ENCODE results near the gene FOXP1.

The FOXP1 gene

DNA sequence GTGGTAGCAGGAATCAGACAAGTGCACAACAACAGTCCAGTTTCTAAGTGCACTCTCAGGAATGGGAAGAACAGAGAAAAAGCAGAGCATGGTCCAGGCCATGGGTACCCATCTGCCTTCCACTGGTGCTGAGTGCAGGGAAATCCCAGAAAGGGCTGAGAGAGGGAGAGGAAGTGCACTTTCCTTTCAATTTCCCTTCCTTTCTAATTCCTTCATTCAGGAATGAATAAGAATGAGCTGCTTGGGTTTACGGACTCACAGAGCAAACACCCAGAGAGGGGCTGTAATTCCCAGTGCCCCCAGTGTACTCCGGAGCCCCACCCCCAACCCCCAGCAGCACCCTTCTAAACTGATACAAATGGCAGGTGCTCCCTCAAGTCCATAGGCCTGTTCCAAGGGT is 300.6 kb downstream of the FOXP1 start:
- DNase-seq (ENCODE audit: extremely low read depth in 1 of 2, low read depth in 1 of 2), result no peak

DNA sequence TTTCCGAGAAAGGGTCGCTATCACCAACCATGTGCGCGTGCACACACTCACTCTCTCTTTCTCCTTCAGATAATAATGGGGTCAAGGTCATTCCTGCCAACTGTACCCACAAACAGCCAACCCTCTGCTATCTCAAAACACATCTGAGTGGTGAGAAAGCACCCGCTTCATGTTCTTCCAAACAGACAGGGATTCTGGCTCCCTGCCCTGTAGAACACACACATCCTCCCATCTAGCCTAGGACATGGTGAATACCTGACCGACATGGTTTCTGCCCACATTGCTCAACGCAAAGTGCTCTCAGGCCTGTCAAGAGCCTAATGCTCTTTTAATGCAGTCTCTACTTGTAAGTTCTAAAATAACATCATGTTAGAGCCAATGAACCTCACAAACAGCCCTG is 302.2 kb downstream of the FOXP1 start:
- DNase-seq (ENCODE audit: extremely low read depth in 1 of 2, low read depth in 1 of 2), result no peak

- no peak for DNase-seq (ENCODE audit: extremely low read depth in 1 of 2, low read depth in 1 of 2)
Observed at GRCh38 chr3:71277341-71277740, 306.2 kb downstream of the FOXP1 start.

GRCh38 chr3:71276531-71276930 is 307.0 kb downstream of the FOXP1 start:
- DNase-seq (ENCODE audit: extremely low read depth in 1 of 2, low read depth in 1 of 2), result no peak

- no peak for DNase-seq (ENCODE audit: extremely low read depth in 1 of 2, low read depth in 1 of 2)
Observed at GRCh38 chr3:71273453-71273852, 310.1 kb downstream of the FOXP1 start.

DNA sequence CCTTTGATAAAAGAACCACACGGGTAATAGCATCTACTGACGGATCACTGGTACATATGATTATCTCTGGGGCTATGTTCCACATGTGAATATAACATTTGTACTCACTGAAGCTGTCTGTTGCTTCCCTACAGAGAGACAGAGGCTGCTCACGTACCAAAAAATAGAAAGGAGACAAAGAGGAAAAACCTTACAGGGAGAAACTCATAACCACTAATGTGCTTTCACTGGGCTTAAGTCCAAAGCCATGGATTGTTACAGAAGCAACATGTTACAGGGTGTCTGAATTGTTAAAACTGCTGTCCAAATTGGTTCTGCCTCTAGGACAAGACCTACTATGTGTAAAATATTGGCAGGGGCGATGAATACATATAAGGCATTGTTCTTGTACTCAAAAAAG is 311.9 kb downstream of the FOXP1 start:
- DNase-seq (ENCODE audit: extremely low read depth in 1 of 2, low read depth in 1 of 2), result no peak

- no peak for DNase-seq (ENCODE audit: extremely low read depth in 1 of 2, low read depth in 1 of 2)
Observed at GRCh38 chr3:71269906-71270305, 313.6 kb downstream of the FOXP1 start.

- DNase-seq (ENCODE audit: extremely low read depth in 1 of 2, low read depth in 1 of 2), result no peak
Observed at GRCh38 chr3:71268462-71268999, 315.0 kb downstream of the FOXP1 start.

- no peak for DNase-seq (ENCODE audit: extremely low read depth in 1 of 2, low read depth in 1 of 2)
Observed at GRCh38 chr3:71266875-71267274, 316.7 kb downstream of the FOXP1 start.

- DNase-seq (ENCODE audit: extremely low read depth in 1 of 2, low read depth in 1 of 2), result no peak
Observed at GRCh38 chr3:71265365-71265915, 318.1 kb downstream of the FOXP1 start.

DNA sequence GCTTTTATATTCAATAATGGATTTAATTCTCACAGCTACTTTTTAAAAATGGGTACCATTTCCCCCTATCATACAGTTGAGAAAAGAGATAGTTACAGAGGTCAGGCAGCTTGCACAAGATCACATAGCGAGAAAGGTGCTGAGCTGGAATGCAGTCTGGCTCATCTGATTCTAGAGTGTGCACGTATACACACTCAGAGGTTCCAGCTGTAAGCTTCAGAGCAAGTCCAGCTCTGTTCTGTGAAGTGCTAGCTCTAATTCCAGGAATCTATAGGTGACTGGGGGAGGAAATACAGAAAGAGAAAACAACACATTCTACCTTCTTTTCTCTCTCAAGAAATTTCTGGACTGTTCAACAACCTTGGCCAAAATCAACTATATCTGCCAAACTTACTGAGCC is 318.7 kb downstream of the FOXP1 start:
- DNase-seq (ENCODE audit: extremely low read depth in 1 of 2, low read depth in 1 of 2), result no peak

GRCh38 chr3:71262364-71263265 is 320.9 kb downstream of the FOXP1 start:
- no peak for DNase-seq (ENCODE audit: extremely low read depth in 1 of 2, low read depth in 1 of 2)

DNA sequence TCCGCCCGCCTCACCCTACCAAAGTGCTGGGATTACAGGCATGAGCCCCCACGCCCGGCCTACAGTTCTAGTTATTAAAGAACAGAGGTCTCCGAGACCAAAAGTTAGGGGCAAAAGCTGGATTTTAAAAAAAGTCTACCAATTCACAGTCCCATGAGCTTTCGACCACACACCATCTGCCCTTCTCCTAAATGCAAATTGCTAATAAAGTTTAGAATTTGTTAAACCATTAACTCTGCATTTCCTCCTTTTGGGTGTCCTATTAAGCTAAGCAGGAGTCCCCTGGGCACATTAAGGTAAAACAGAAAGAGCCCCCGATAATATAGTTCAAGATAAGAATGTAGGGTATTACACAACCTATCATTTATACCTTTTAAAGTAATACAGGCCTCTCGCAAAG is 322.7 kb downstream of the FOXP1 start:
- no peak for DNase-seq (ENCODE audit: extremely low read depth in 1 of 2, low read depth in 1 of 2)

- DNase-seq (ENCODE audit: extremely low read depth in 1 of 2, low read depth in 1 of 2), result no peak
Observed at GRCh38 chr3:71258526-71258925, 325.0 kb downstream of the FOXP1 start.

DNA sequence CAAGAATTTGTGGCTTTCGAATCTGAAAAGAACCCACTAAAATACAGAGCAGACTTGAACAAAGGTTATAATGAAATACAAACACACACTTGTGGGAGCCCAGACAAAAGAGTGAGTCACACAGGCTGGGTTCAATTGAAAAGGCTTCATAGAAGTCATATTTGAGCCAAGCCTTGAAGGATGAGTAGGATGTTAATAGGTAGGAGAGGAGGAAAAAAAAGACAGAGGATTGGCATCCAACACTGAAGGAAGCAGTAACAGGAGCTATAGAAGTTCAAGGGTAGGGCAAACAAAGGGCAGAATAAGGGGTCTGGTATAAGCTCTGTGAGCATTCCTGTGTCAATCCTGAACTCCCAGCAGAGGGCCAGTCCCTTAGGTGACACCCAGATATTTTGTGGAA is 325.4 kb downstream of the FOXP1 start:
- no peak for DNase-seq (ENCODE audit: extremely low read depth in 1 of 2, low read depth in 1 of 2)

GRCh38 chr3:71255498-71255897 is 328.0 kb downstream of the FOXP1 start:
- DNase-seq (ENCODE audit: extremely low read depth in 1 of 2, low read depth in 1 of 2), result no peak

DNA sequence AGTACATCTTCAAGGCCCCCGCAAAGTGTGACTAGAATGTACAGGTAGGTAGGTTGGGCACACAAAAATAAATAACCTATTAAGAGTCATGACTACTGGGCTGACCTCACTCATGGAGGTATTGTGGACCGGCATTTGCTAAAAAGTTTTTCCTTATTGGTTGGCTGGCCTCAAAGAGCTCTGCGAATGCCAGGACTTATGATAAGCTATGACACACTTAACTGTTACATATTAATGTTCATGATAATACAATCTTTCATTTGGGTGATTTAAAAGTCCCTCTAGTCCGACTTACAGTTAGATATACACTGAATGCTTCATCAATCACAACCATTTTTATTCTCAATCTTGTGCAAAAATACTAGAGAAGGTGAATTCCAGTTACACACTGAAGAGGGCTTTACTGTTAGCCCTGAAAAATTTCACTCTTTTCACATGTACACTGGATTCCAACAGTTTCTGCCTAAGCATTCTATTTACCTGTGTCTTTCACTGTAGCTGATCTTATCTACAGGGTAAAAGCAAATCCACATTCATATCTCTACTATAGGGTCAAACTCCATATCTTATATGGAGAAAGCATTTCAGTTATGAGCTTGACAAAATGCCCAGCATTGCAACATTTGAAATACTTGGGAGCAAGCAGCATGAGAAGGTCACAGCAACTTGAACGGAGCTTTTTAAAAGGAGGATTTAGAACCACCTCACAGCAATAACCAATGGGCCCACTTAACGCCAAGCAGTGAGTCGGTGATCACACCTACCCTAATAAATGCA is 329.1 kb downstream of the FOXP1 start:
- no peak for DNase-seq (ENCODE audit: extremely low read depth in 1 of 2, low read depth in 1 of 2)

DNA sequence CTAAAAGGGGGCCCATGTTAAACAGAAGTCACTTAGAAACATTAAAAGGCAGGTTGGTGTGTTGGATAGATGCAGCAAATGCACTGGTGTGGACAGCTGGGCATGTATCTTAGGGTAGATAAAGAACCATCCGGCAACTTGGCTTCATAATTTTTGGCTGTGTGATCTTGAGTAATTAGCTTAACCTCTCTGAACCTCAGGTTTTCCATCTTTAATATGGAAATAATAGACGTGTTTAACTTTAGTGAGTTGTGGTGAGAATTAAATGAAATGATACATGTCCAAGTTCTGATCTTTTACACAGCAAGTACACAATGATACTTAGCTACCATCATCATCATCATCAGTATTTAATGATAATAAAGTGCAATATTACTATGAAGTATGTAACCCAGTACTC is 330.4 kb downstream of the FOXP1 start:
- DNase-seq (ENCODE audit: extremely low read depth in 1 of 2, low read depth in 1 of 2), result no peak

GRCh38 chr3:71252466-71252865 is 331.1 kb downstream of the FOXP1 start:
- no peak for DNase-seq (ENCODE audit: extremely low read depth in 1 of 2, low read depth in 1 of 2)

- DNase-seq (ENCODE audit: extremely low read depth in 1 of 2, low read depth in 1 of 2), result no peak
Observed at GRCh38 chr3:71251156-71251775, 332.3 kb downstream of the FOXP1 start.

DNA sequence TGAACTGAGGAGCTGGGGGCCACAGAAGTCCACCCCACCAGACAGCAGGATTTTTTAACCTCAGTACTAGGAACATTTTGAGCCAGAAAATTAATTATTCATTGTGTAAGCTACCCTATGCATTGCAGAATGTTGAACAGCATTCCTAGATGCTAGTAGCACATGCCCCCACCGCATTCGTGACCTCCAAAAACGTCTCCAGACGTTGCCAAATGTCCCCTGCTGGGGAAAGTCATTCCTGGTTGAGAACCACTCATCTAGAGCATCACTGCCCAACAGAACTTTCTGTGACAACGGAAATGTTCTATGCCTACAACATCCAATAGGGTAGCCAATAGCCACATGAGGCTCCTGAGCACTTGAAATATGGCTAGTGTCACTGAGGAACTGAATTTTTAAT is 333.5 kb downstream of the FOXP1 start:
- no peak for DNase-seq (ENCODE audit: extremely low read depth in 1 of 2, low read depth in 1 of 2)
